Sciatic nerve (tissue), 2 donors: ENCODE measurements around the gene LRSAM1. TPM values are rescaled to one million over a fixed set of nuclear protein-coding genes. Genes with fewer than 3 reads are reported as not detected.
A peak's percentile ranks its signal among the peaks of the same experiment; 100 is the strongest.

Source experiments
- ATAC-seq: fragments of 200-7000 bp; cut with Tn5 transposase; one replicate; pipeline ENCODE4 v1.9.1; 2020; ENCODE audit warnings: mild to moderate bottlenecking, moderate library complexity
- DNase-seq: peaks from one replicate; pipeline ENCODE4 v3.0.0-alpha.2; 2020; ENCODE audit warnings: low spot score
- intact Hi-C: fragments of 100-400 bp; cut with DNase I; formaldehyde crosslinking; loops from one replicate; pipeline ENCODE4 v1.14.2; 2022
- total RNA-seq: library from RNA; stranded (reverse); fragmentation: NEBNext Ultra II Directional; extraction: Animal tissue kit (Norgen Biotek cat#: 25700); gene quantifications from one replicate; pipeline ENCODE4 v1.2.1, GENCODE V29; 2021
- donor health status: DM: no; HTN: no; CAD: no.
- donor health status: DM: no; HTN: no; CAD: no.

Gene LRSAM1
- total RNA-seq, 1 donor from 2014 or later = 27.0 TPM

GRCh38 chr9:127490535-127491230 lies 39.4 kb downstream of the LRSAM1 start:
- no peak for ATAC-seq
- intact Hi-C loops = no loop called here
- DNase-seq = no peak

DNA sequence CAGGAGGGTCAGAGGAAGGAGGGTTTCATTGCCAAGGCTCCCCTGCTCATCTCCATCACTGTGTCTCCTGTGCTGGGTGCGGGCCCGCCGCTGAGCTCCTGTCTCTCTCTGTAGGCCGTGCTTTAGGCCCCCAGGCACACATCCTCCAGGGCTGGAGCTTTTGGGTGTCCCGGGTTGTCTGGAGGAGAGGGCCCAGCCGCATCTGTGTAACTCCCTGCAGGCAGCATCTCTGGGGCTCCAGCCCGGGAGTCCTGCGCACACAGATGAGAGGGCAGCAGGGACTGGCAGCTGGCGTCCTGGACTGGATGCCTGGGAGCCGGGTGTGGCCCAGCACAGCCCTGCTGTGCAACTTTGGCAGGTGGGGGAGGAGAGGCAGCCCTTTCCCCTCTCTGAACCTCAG lies 40.2 kb downstream of the LRSAM1 start:
- ATAC-seq = no peak
- intact Hi-C loops = no loop called here
- DNase-seq = no peak

GRCh38 chr9:127492616-127493015 lies 41.3 kb downstream of the LRSAM1 start:
- intact Hi-C loops = no loop called here
- ATAC-seq = no peak
- DNase-seq = no peak

DNA sequence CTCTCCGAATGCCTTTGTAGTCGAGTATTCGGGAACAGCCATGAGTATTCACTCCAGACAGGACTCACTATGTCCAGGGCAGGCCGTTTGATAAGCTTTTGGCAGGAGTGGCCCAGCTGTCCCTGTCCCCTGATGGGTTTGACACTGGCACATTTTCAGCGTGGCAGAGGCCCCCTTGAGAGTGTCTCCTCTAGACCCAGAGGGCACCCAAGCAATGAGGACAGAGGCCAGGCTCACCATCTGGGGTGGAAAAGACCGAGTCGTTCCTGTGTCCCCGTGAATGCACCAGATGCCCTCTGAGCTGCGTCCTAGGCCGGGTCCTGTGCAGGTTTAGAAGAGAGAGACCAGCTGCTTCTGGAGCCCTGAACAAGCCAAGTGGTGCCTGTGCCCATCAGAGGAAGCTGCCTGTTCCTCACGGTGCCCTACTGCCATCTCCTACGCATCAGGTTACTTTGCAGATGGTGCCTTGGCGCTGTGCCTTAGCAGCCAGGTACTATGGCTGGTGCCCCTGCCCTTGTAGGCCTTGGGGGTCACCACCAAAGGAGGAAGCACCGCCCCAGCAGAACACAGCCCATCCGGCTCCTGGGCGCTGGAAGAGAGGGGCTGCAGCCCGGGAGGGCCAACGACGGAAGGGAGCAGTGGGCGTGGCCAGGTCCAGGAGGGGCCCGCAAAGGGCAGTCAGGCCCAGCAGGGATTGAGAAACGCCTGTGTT lies 42.4 kb downstream of the LRSAM1 start:
- ATAC-seq = no peak
- DNase-seq = no peak
- intact Hi-C loops = no loop called here

DNA sequence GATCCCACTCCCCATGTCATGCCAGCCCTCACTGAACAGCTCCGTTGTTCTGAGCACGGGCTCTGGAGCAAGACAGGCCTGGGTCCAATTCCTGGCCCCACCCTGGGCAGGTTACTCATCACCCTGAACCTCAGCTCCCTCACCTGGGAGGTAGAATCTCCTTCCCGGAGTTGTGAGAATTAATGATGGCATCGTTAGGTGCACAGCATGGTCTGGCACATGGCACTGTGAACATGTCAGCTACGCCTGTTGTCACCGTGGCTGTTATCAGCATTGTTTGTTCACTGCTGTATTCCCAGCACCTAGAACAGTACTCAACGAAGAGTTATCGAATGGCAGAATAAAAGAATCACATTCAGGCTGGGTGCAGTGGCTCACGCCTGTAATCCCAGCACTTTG lies 43.0 kb downstream of the LRSAM1 start:
- intact Hi-C loops = no loop called here
- DNase-seq = no peak
- no peak for ATAC-seq

DNA sequence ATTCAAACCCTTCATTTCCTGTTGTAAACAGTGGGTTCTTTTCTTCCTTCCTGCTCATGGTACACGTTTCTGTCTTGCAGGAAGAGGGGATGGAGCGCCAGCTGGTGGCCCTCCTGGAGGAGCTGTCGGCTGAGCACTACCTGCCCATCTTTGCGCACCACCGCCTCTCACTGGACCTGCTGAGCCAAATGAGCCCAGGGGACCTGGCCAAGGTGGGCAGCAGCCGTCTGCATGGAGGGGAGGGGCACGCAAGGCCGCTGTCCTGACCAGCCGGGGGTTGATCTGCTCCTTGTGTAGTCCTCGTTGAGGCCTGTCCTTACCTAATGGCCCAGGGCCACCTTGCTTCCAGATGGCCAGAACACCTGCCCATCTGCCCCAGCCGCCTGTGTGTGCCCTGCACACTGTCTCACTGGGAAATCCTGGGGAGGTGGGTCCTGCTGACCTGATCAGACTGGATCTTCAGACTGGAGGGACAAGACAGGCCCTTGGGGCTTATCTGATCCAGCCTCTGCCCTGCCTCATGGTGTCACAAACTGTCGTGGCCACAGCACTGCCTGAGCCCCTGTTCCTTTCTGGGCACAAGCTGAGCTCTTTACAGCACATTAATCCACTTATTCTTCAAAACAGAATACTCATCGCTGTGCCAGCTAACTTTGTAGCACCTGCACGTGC lies 44.7 kb downstream of the LRSAM1 start:
- intact Hi-C loops = no loop called here

GRCh38 chr9:127496974-127497373 lies 45.7 kb downstream of the LRSAM1 start:
- ATAC-seq (no peak), DNase-seq (no peak)
- intact Hi-C loops = no loop called here

More for the DNA sequence above, 44.7 kb downstream of the LRSAM1 start:
- ATAC-seq (no peak), DNase-seq (no peak)

- DNase-seq (no peak), ATAC-seq (peak; percentile 13)
- intact Hi-C loops = no loop called here
Observed at GRCh38 chr9:127497656-127498290, 46.5 kb downstream of the LRSAM1 start.

DNA sequence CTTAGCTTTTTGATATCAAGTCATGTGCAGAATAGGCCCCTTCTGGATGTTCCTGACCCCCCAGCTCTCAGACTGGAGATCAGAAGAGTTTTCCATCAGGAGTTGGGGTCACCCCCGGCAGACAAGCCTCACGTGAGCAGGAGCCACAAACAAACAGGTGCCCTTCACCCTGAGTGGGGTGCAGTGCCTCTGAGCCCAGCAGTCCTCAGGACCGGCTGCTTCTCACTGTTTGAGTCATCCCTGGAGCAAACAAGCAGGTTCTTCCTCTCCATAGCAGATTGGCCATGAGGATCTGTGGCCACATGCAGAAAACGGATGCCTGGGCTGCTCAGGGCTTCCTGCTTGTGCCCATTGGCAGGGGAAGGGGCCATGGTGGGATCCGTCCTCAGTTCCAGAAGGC lies 47.0 kb downstream of the LRSAM1 start:
- intact Hi-C loops = no loop called here
- ATAC-seq = no peak
- no peak for DNase-seq

DNA sequence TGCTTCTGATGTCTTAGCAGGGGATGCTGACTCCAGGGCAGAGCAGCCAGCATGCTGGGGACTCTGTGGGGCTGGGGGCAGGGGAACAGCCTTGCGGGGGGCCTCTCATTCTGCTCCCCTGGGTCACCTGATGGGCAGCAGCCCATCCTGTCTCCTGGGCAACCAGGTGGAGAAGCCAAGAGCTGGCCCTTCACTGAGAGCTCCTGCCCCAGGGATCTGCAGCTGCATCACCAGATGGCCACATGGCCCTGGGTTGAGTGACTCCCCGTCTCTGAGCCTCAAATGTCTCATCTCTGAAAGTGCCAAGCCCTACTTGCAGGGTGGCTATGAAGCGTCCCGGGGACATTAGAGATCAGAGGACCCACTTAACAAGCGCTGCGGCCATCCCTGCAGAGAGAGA lies 49.1 kb downstream of the LRSAM1 start:
- ATAC-seq (no peak), DNase-seq (no peak)
- intact Hi-C loops = loop anchor here (10.0 kb wide), 1 partner anchor 234 kb away; the partner anchor contains the start of gene TOR2A

DNA sequence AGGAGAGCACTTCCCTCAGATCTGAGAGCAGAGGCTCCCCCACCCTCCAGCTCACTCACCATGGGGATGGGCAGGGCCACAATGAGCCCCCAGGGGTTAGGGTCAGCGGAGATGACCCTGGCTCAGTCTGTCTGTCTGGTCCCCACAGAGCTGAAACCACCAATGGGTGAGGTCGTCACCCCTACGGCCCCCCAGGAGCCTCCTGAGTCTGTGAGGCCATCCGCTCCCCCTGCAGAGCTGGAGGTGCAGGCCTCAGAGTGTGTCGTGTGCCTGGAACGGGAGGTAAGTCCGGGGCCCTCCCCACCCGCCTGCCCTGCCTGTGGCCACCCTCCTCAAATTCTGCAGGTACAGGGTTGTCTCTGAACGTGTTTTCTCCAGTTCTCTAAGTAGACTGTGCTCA lies 49.6 kb downstream of the LRSAM1 start:
- intact Hi-C loops = loop anchor here (10.0 kb wide), 1 partner anchor 234 kb away; the partner anchor contains the start of gene TOR2A
- DNase-seq (no peak), ATAC-seq (no peak)

GRCh38 chr9:127501821-127502343 lies 50.6 kb downstream of the LRSAM1 start:
- no peak for ATAC-seq
- intact Hi-C loops = loop anchor here (10.0 kb wide), 1 partner anchor 233 kb away; the partner anchor contains the start of gene TOR2A
- DNase-seq = no peak

DNA sequence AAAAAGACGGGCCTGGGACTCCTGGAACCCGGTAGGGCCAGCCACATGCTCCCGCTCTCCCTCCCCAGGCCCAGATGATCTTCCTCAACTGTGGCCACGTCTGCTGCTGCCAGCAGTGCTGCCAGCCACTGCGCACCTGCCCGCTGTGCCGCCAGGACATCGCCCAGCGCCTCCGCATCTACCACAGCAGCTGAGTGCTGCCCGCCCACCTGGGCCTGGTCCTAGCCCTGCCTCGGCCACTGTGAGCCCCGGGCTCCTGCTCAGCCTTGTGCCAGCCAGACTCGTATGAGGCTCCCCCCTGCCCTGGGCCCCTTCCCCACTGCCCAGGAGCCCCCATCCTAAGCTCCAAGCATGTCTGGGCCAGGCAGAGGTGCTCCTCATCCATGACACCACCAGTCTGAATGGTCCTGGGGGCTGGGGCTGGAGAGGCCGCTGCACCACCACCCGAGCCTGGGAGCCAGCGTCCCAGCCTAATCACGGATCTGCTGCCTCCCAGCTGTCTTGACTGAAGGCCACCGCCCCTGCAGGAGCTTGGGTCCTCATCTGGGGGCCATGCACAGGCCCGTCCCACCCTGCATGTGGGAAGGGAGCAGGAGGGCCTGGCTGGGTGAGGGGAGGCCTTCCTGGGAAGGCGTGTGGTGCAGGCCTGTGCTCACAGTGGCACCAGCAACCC lies 51.5 kb downstream of the LRSAM1 start:
- ATAC-seq (no peak), DNase-seq (no peak)
- intact Hi-C loops = loop anchor here (10.0 kb wide), 1 partner anchor 232 kb away; the partner anchor contains the start of gene TOR2A

DNA sequence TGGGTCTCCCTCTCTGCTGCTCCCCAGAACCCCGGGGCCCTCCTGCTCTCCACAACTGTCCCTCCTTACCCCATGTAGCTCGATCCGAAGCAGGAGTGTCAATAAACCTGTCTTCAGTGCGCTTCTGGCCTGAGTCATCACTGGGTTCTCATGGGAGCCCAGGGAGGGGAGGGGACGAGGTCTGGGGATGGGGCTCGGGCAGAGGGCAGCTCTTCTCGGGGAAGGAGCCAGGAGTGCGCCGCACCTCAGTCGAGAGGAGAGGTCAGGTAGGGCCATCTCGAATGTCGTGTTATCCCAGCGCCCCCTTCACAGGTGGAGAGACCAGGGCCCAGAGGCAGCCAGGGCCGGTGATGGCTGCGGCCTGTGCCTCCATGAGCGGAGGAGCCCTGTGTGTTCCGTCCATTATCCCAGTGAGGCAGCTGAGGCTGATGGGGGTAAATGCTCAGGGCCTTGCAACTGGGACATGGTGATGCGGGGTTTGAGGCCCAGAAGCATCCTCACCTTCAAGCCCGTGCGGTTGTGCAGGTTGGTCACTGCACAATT lies 52.1 kb downstream of the LRSAM1 start:
- ATAC-seq (no peak), DNase-seq (no peak)
- intact Hi-C loops = loop anchor here (10.0 kb wide), 1 partner anchor 231 kb away; the partner anchor contains the start of gene TOR2A

DNA sequence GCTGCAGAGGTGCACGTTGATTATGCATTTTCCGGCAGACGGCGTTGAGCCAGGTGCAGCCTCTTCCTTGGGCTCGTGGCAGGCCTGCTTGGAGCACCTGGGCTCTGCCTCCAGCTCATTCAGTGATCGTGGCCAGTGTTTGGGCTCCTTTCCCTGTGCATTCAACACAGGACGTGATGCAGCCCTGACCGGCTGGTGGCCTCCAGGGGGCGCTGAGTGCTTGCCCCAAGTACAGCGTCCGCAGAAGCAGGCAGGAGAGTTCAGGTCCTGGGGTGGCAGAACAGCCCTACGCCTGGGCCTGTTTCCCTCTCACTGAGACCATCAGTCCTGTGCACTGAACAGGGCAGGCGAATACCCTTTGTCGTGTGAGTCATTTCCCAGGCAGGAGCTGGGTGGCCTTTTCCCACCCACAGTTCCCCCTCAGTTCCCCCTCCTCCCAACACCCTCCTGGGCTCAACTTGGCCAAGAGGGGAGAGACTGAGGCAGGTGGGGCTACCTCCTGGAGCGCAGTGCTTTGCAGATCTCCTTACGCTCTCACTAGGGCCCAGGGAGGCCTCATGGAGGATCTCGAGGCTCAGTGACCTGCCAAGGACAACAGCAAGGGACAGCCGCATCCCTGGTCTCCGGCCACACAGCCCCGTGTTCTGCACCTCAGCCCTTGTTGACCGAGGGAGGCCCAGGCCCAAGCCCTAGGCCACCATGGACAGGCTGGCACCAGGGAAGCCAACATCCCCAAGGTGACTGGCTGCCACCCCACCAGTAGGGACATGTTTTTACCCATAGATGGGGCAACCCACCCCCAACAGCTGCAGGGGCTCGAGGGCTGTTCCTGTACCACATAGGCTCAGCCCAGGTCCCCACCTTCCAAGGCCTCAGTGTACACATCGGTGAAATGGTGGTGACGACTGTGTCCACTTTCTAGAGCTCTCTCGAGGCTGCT lies 52.9 kb downstream of the LRSAM1 start:
- peak; percentile 86 for ATAC-seq
- intact Hi-C loops = loop anchor here (10.0 kb wide), 1 partner anchor 231 kb away; the partner anchor contains the start of gene TOR2A
- peak; percentile 93 for DNase-seq

DNA sequence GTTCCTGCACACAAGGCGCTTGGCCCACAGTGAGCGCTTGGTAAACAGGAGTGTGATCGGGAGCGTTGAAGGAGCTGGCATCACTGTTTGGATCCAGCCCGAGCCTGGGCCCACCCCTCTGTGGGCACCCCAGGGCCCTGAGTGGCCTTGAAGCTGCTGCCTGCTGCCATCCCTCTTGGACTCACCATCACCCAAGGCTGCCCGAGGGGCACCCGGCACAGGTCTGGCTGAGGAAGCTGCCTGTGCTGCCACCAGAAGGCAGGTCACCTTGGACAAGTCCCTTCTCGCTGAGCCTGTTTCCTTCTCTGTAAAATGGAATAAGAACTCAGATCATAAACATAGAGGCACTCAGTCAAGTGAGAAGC lies 53.6 kb downstream of the LRSAM1 start:
- DNase-seq = no peak
- intact Hi-C loops = loop anchor here (10.0 kb wide), 1 partner anchor 230 kb away; the partner anchor contains the start of gene TOR2A
- ATAC-seq = no peak
